SW 1271 (cell line): ENCODE measurements around the gene SERHL2.
"Not testable (repeated sequence)": the region's sequence is repeated elsewhere in the genome, so short reads cannot be mapped to it uniquely, and the experiment has no call there.

Experiments
- DNase-seq, 2 experiments: peaks; one replicate each; lab custom pipeline; 2025; lab: John Stamatoyannopoulos, UW

The SERHL2 gene

GRCh38 chr22:42607641-42608040, 53.9 kb downstream of the SERHL2 start:
- DNase-seq: not testable (repeated sequence)

GRCh38 chr22:42608136-42608822, 54.5 kb downstream of the SERHL2 start:
- no peak for DNase-seq

GRCh38 chr22:42608823-42609361, 55.1 kb downstream of the SERHL2 start:
- DNase-seq: no peak

GRCh38 chr22:42610186-42610585, 56.4 kb downstream of the SERHL2 start:
- no peak for DNase-seq

- no peak for DNase-seq
Observed at GRCh38 chr22:42611051-42611450, 57.3 kb downstream of the SERHL2 start.

GRCh38 chr22:42612336-42612735, 58.6 kb downstream of the SERHL2 start:
- no peak for DNase-seq

GRCh38 chr22:42613872-42614301, 60.1 kb downstream of the SERHL2 start:
- peak in 1 of 2 experiments; percentile 27 for DNase-seq

- DNase-seq: peak; percentile 86 to 90
Observed at GRCh38 chr22:42614312-42615091, 60.7 kb downstream of the SERHL2 start, which contains the start of gene POLDIP3. TSS of gene POLDIP3 (minus strand) at chr22:42614883. CDS start at chr22:42614857, 26 bp downstream.

- peak; percentile 82 to 97 for DNase-seq
Observed at GRCh38 chr22:42615092-42615859, 61.5 kb downstream of the SERHL2 start.

- DNase-seq: not testable (repeated sequence)
Observed at GRCh38 chr22:42615860-42616175, 62.1 kb downstream of the SERHL2 start.

GRCh38 chr22:42617155-42617983, 63.6 kb downstream of the SERHL2 start:
- DNase-seq: no peak

- no peak for DNase-seq
Observed at GRCh38 chr22:42619261-42620063, 65.7 kb downstream of the SERHL2 start.

- no peak for DNase-seq
Observed at GRCh38 chr22:42620084-42620483, 66.3 kb downstream of the SERHL2 start.

- DNase-seq: no peak
Observed at GRCh38 chr22:42621505-42622002, 67.8 kb downstream of the SERHL2 start.

GRCh38 chr22:42622061-42622710, 68.4 kb downstream of the SERHL2 start:
- no peak for DNase-seq

- DNase-seq: no peak
Observed at GRCh38 chr22:42623301-42623751, 69.6 kb downstream of the SERHL2 start.
